Measurements from ENCODE around the gene MYCBP.
"Not testable (repeated sequence)": the region's sequence is repeated elsewhere in the genome, so short reads cannot be mapped to it uniquely, and the experiment has no call there.

Gene MYCBP

DNA sequence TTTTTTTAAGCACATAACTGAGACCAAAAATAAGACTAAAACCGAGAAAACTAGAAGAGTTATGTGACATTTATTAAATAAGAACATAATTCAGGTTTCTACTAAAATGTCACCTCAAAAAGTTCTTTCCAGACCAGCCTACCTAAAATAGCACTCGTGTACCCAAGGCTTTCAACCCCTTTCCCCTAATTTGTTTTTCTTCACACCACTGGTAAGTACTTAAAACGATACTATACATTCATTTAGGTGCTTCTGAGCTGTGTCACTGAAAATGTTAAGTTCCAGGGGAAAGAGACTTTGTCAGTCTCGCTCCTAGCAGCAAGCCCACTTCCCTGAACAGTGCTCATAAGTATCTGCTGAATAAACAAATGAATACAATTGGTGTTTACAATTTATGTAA is 20.4 kb downstream of the MYCBP start:
- TF ChIP-seq, protein P1, sequence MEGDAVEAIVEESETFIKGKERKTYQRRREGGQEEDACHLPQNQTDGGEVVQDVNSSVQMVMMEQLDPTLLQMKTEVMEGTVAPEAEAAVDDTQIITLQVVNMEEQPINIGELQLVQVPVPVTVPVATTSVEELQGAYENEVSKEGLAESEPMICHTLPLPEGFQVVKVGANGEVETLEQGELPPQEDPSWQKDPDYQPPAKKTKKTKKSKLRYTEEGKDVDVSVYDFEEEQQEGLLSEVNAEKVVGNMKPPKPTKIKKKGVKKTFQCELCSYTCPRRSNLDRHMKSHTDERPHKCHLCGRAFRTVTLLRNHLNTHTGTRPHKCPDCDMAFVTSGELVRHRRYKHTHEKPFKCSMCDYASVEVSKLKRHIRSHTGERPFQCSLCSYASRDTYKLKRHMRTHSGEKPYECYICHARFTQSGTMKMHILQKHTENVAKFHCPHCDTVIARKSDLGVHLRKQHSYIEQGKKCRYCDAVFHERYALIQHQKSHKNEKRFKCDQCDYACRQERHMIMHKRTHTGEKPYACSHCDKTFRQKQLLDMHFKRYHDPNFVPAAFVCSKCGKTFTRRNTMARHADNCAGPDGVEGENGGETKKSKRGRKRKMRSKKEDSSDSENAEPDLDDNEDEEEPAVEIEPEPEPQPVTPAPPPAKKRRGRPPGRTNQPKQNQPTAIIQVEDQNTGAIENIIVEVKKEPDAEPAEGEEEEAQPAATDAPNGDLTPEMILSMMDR (IDR thresholded peaks at IDR 0.05; ENCODE audit: control extremely low read depth, extremely low read depth, low read depth, missing control alignments) = no peak
- ChIA-PET CTCF (interaction anchor here (1.1 kb wide), 1 partner anchor 10 kb away, joined by 3 read pairs; no protein-coding TSS in a partner anchor), POLR2A (no interaction called here)
- peak; percentile 32 for DNase-seq (ENCODE audit: extremely low spot score)

DNA sequence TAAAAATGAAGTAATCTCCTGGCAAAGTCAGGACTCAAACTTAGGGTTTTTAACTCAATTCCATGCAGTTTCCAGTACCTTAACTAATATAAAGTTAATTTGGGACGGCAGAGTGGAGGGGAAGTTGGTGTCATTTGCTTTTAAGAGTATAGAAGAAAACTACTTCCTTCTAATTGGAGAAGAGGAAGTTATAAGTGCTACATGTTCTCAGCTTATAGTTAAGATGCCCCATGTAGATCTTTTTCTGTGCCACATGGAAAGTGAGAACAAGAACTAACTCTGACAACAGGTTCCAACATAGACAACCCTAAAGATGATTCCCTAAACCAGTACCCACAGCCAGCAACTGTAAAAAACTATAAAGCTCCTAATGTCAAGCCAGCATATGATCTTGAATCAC is 25.1 kb downstream of the MYCBP start:
- ChIA-PET POLR2A (no interaction called here), CTCF (interaction anchor here (2.1 kb wide), 1 partner anchor 13 kb away, joined by 12 read pairs; no protein-coding TSS in a partner anchor)
- TF ChIP-seq, protein P1 (IDR thresholded peaks at IDR 0.05; ENCODE audit: control extremely low read depth, extremely low read depth, low read depth, missing control alignments) = no peak
- DNase-seq (ENCODE audit: extremely low spot score) = no peak

DNA sequence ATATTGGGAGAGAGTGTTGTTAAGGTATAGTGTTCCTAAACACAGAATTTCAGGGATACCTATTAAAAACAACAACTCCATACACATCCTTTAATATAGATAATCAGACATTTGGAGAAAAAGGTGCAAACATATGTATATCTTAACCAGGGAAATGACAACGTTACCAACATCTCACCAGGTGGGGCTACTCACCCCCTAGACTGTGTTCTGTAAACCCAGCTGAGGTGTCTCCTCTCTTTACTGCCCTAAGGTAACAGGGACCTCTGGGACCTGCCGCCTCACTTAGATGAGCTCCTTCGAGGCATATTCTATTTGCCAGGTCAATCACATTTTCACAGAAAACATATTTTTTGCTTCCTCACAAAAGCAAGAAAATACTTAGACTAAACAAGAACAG is 26.9 kb downstream of the MYCBP start:
- ChIA-PET CTCF (interaction anchor here (0.8 to 1.9 kb wide), 5 partner anchors 8 to 13 kb away, joined by 3 to 10 read pairs (median 6); no protein-coding TSS in a partner anchor), POLR2A (no interaction called here)
- no peak for DNase-seq (ENCODE audit: extremely low spot score)
- TF ChIP-seq, protein P1 (IDR thresholded peaks at IDR 0.05; ENCODE audit: control extremely low read depth, extremely low read depth, low read depth, missing control alignments) = no peak

DNA sequence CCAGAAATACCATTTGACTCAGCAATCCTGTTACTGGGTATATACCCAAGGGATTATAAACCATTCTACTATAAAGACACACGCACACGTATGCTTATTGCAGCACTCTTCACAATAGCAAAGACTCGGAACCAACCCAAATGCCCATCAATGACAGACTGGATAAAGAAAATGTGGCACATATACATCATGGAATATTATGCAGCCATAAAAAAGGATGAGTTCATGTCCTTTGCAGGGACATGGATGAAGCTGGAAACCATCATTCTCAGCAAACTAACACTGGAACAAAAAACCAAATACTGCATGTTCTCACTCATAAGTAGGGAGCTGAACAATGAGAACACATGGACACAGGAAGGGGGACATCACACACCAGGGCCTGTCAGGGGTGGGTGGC is 28.1 kb downstream of the MYCBP start:
- POLR2A ChIA-PET; DNase-seq (ENCODE audit: extremely low spot score): not testable (repeated sequence)
- CTCF ChIA-PET = interaction anchor here (0.8 to 1.6 kb wide), 4 partner anchors 8 to 12 kb away, joined by 3 to 10 read pairs (median 6); no protein-coding TSS in a partner anchor

DNA sequence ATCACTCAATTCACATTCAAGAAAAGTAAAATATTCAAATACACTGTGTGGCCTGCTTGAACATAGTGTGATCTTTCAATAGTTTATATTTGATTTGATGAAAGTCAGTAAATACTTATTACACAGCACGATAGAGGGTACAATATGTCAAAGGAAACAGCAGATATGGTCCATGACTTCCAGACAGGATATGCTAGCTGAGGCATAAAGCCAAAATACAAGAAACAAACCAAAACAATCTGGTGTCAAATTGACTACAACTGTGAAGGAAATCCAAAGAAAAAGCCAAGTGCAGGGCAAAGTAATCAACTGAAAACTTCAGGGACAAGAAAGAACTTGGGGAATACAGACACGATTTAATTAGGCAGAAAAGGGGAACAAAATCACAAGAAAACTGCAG is 32.9 kb downstream of the MYCBP start:
- DNase-seq (ENCODE audit: extremely low spot score) = no peak
- TF ChIP-seq, protein P1 (IDR thresholded peaks at IDR 0.05; ENCODE audit: control extremely low read depth, extremely low read depth, low read depth, missing control alignments) = no peak
- POLR2A ChIA-PET = interaction anchor here (0.6 kb wide), 1 partner anchor 435 kb away, joined by 3 read pairs; no protein-coding TSS in a partner anchor

DNA sequence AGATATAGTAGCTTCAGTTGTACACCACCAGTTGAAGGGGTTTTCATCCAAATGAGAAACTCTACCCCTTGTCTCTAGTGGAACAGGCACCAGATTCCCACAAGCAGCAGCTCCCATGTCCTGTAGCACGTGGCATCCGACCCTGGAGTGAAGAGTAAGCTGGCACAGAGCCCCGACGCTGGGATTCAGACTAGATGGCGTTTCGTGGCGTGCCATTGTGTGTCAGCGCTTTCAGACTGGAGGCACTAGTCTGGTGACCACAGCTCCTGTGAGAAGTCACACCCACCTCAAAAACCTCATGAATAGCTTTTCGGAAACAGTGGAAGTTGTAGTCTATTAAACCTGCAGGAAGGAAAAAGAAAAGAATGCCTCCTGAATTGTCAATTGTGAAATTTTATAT is 33.8 kb downstream of the MYCBP start:
- ChIA-PET POLR2A (interaction anchor here (0.6 kb wide), 1 partner anchor 908 kb away, joined by 3 read pairs; no protein-coding TSS in a partner anchor), CTCF (interaction anchor here (1.2 to 2.0 kb wide), 2 partner anchors 11 to 849 kb away, joined by 3 to 6 read pairs; no protein-coding TSS in a partner anchor)
- no peak for DNase-seq (ENCODE audit: extremely low spot score)
- TF ChIP-seq, protein P1 (IDR thresholded peaks at IDR 0.05; ENCODE audit: control extremely low read depth, extremely low read depth, low read depth, missing control alignments) = no peak

More for the DNA sequence above, 32.9 kb downstream of the MYCBP start:
- CTCF ChIA-PET = interaction anchor here (1.2 to 2.0 kb wide), 2 partner anchors 10 to 850 kb away, joined by 3 to 6 read pairs; no protein-coding TSS in a partner anchor

DNA sequence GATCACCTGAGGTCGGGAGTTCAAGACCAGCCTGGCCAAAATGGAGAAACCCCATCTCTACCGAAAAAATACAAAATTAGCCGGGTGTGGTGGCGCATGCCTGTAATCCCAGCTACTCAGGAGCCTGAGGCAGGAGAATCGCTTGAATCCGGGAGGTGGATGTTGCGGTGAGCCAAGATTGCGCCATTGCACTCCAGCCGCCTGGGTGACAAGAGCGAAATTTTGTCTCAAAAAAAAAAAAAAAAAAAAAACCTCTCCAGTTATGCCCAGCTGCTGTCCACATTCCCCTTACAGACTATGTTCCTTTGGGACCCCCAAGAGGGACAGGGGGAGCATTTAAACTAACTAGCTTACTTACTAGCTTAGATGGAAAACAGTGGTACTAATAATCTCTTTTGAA is 36.8 kb downstream of the MYCBP start:
- DNase-seq (ENCODE audit: extremely low spot score); POLR2A ChIA-PET: not testable (repeated sequence)
- CTCF ChIA-PET = interaction anchor here (1.3 to 2.0 kb wide), 3 partner anchors 10 to 846 kb away, joined by 3 to 10 read pairs (median 5); no protein-coding TSS in a partner anchor

Data from GM10248 (cell line).